GM23248 (cell line): ENCODE results near the gene IFIT1.

ENCODE experiments used
- EZH2 ChIP-seq: fragments of 200-600 bp; sonication (generic); IDR thresholded peaks from 2 replicates; pipeline ENCODE4 v1.6.1; 2018; ENCODE audit warnings: antibody characterized with exemption, mild to moderate bottlenecking; ENCODE audit not compliant: insufficient read depth, poor library complexity, severe bottlenecking
- EZH2phosphoT487 ChIP-seq: fragments of 200-600 bp; sonication (generic); IDR thresholded peaks from 2 replicates; pipeline ENCODE4 v1.6.1; 2018; ENCODE audit warnings: antibody characterized with exemption, moderate library complexity, mild to moderate bottlenecking, low read depth; ENCODE audit not compliant: insufficient read depth

- no peak for TF ChIP-seq EZH2
- no peak for TF ChIP-seq EZH2phosphoT487
Measured at GRCh38 chr10:89369156-89370105, 23.0 kb upstream of the IFIT1 start.
